ENCODE results near the gene TAF3. TPM values are rescaled to one million over a fixed set of nuclear protein-coding genes. Genes with fewer than 3 reads are reported as not detected.

TAF3 gene
- total RNA-seq, 1 donor from 2014 or later = 4.8 TPM

- Histone ChIP-seq H3K27me3 (ENCODE audit: control insufficient read depth, insufficient read depth, low read length) (peaks cover 90% of the 10 kb centered on the region), H3K36me3 (ENCODE audit: control insufficient read depth, insufficient read depth, low read length) (no peaks in the 10 kb centered on the region), H3K4me3 (ENCODE audit: low read depth, low read length) (peak overlapping the region; percentile 3)
- no peak for DNase-seq (ENCODE audit: low read depth)
- TF ChIP-seq, protein P1, sequence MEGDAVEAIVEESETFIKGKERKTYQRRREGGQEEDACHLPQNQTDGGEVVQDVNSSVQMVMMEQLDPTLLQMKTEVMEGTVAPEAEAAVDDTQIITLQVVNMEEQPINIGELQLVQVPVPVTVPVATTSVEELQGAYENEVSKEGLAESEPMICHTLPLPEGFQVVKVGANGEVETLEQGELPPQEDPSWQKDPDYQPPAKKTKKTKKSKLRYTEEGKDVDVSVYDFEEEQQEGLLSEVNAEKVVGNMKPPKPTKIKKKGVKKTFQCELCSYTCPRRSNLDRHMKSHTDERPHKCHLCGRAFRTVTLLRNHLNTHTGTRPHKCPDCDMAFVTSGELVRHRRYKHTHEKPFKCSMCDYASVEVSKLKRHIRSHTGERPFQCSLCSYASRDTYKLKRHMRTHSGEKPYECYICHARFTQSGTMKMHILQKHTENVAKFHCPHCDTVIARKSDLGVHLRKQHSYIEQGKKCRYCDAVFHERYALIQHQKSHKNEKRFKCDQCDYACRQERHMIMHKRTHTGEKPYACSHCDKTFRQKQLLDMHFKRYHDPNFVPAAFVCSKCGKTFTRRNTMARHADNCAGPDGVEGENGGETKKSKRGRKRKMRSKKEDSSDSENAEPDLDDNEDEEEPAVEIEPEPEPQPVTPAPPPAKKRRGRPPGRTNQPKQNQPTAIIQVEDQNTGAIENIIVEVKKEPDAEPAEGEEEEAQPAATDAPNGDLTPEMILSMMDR (IDR thresholded peaks at IDR 0.05; ENCODE audit: insufficient read depth, low read length, poor library complexity, severe bottlenecking) = no peak
Measured at GRCh38 chr10:8052341-8052955, 234.1 kb downstream of the TAF3 start.

DNA sequence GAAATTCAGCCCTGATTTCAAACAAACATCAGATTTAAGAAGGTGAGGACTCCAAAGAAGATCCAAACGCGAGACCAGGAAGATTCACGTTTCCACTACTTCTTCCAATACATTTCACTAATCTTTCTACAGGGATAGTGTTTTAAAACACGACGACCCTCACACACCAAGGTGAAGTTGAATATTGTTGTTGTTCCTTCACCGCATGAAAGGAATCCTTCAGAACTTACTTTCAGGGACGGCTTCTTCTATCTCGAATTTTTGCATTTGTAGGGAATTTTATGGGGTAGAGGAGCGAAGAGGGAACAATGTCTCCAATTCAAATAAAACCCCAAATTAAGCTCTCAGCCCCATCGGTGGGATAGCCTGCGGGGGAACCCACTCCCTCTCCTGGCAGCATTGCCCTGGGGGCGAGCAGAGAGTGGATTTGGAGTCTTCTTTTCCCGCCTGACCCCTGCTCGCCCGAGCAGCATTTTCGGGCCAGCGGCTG is 234.7 kb downstream of the TAF3 start:
- peaks cover 90% of the 10 kb centered on the region for H3K27me3 ChIP-seq (ENCODE audit: control insufficient read depth, insufficient read depth, low read length)
- no peaks in the 10 kb centered on the region for H3K36me3 ChIP-seq (ENCODE audit: control insufficient read depth, insufficient read depth, low read length)
- DNase-seq (ENCODE audit: low read depth) = no peak
- H3K4me3 ChIP-seq (ENCODE audit: low read depth, low read length) = peak overlapping the region; percentile 3
- TF ChIP-seq, protein P1 (IDR thresholded peaks at IDR 0.05; ENCODE audit: insufficient read depth, low read length, poor library complexity, severe bottlenecking) = no peak

- DNase-seq (ENCODE audit: low read depth) = no peak
- H3K27me3 ChIP-seq (ENCODE audit: control insufficient read depth, insufficient read depth, low read length) = peaks cover 90% of the 10 kb centered on the region
- peak overlapping the region; percentile 28 for H3K4me3 ChIP-seq (ENCODE audit: low read depth, low read length)
- TF ChIP-seq, protein P1 (IDR thresholded peaks at IDR 0.05; ENCODE audit: insufficient read depth, low read length, poor library complexity, severe bottlenecking) = peak; percentile 90
- H3K36me3 ChIP-seq (ENCODE audit: control insufficient read depth, insufficient read depth, low read length) = no peaks in the 10 kb centered on the region
Measured at GRCh38 chr10:8053446-8054243, 235.3 kb downstream of the TAF3 start.

GRCh38 chr10:8054244-8054493 is 235.9 kb downstream of the TAF3 start:
- H3K27me3 ChIP-seq (ENCODE audit: control insufficient read depth, insufficient read depth, low read length) = peaks cover 89% of the 10 kb centered on the region

GRCh38 chr10:8054494-8055407 is 236.4 kb downstream of the TAF3 start, which contains the start of gene GATA3:
GATA3 (plus strand) TSS chr10:8054688; CDS start chr10:8055656, 968 bp downstream.
- Histone ChIP-seq H3K27me3 (ENCODE audit: control insufficient read depth, insufficient read depth, low read length) (peaks cover 83% of the 10 kb centered on the region), H3K36me3 (ENCODE audit: control insufficient read depth, insufficient read depth, low read length) (no peaks in the 10 kb centered on the region), H3K4me3 (ENCODE audit: low read depth, low read length) (peak within 1 kb of the TSS; percentile 43)
- TF ChIP-seq, protein P1 (IDR thresholded peaks at IDR 0.05; ENCODE audit: insufficient read depth, low read length, poor library complexity, severe bottlenecking) = no peak
- DNase-seq (ENCODE audit: low read depth) = peak; percentile 51

More at GRCh38 chr10:8054244-8054493, 235.9 kb downstream of the TAF3 start:
- TF ChIP-seq, protein P1 (IDR thresholded peaks at IDR 0.05; ENCODE audit: insufficient read depth, low read length, poor library complexity, severe bottlenecking) = no peak
- no peak for DNase-seq (ENCODE audit: low read depth)
- H3K36me3 ChIP-seq (ENCODE audit: control insufficient read depth, insufficient read depth, low read length) = no peaks in the 10 kb centered on the region
- H3K4me3 ChIP-seq (ENCODE audit: low read depth, low read length) = peak overlapping the region; percentile 28
